Glutamatergic neuron (in vitro differentiated cells): Measurements from ENCODE around the gene CRYAB. TPM values are rescaled to one million over a fixed set of nuclear protein-coding genes. Genes with fewer than 3 reads are reported as not detected.

Experiments
- DNase-seq: peaks from one replicate; pipeline ENCODE4 v3.0.0; 2022
- H3K27ac Mint-ChIP-seq: one replicate; pipeline ENCODE4 v1.8.0; 2020; ENCODE audit warnings: mild to moderate bottlenecking, mixed read lengths, inconsistent platforms; ENCODE audit not compliant: unreplicated experiment
- H3K27me3 Mint-ChIP-seq: one replicate; pipeline ENCODE4 v1.8.0; 2020; ENCODE audit warnings: mild to moderate bottlenecking, moderate library complexity, mixed read lengths, inconsistent platforms; ENCODE audit not compliant: unreplicated experiment
- H3K36me3 Mint-ChIP-seq: one replicate; pipeline ENCODE4 v1.8.0; 2020; ENCODE audit warnings: mild to moderate bottlenecking, mixed read lengths, inconsistent platforms; ENCODE audit not compliant: unreplicated experiment
- H3K4me1 Mint-ChIP-seq: one replicate; pipeline ENCODE4 v1.8.0; 2020; ENCODE audit warnings: mild to moderate bottlenecking, low read depth, mixed read lengths, inconsistent platforms; ENCODE audit not compliant: unreplicated experiment
- H3K4me3 Mint-ChIP-seq: one replicate; pipeline ENCODE4 v1.8.0; 2020; ENCODE audit warnings: mild to moderate bottlenecking, mixed read lengths, inconsistent platforms; ENCODE audit not compliant: unreplicated experiment
- H3K9me3 Mint-ChIP-seq: one replicate; pipeline ENCODE4 v1.8.0; 2020; ENCODE audit warnings: mild to moderate bottlenecking, moderate library complexity, mixed read lengths, inconsistent platforms; ENCODE audit not compliant: unreplicated experiment
- CTCF ChIP-seq: fragments of 200-600 bp; sonication (generic); IDR thresholded peaks from one replicate; pipeline ENCODE4 v1.5.0; 2021; ENCODE audit not compliant: partially characterized antibody, unreplicated experiment
- total RNA-seq: library from RNA; stranded (reverse); fragmentation: NEBNext Ultra II Directional; extraction: Animal tissue kit (Norgen Biotek cat#: 25700); gene quantifications from one replicate; pipeline ENCODE4 v1.2.1, GENCODE V29; 2021; ENCODE audit not compliant: unreplicated experiment

CRYAB gene
- total RNA-seq, 1 donor from 2014 or later, result 0.64 TPM

GRCh38 chr11:111921541-111922230 is 10.1 kb upstream of the CRYAB start:
- H3K27me3 Mint-ChIP-seq, result no peaks in the 10 kb centered on the region
- peaks cover 9% of the 10 kb centered on the region for H3K4me1 Mint-ChIP-seq
- TF ChIP-seq CTCF, result no peak
- no peak overlapping the region for H3K4me3 Mint-ChIP-seq
- DNase-seq, result no peak
- peaks cover 2% of the 10 kb centered on the region for H3K9me3 Mint-ChIP-seq
- no peak overlapping the region for H3K27ac Mint-ChIP-seq
- H3K36me3 Mint-ChIP-seq, result no peaks in the 10 kb centered on the region

- DNase-seq, result no peak
- no peaks in the 10 kb centered on the region for H3K27me3 Mint-ChIP-seq
- H3K36me3 Mint-ChIP-seq, result no peaks in the 10 kb centered on the region
- no peaks in the 10 kb centered on the region for H3K9me3 Mint-ChIP-seq
- no peak overlapping the region for H3K4me3 Mint-ChIP-seq
- no peak for TF ChIP-seq CTCF
- H3K4me1 Mint-ChIP-seq, result peaks cover 8% of the 10 kb centered on the region
- no peak overlapping the region for H3K27ac Mint-ChIP-seq
Measured at GRCh38 chr11:111920908-111921307, 9.3 kb upstream of the CRYAB start.

- no peaks in the 10 kb centered on the region for H3K27me3 Mint-ChIP-seq
- H3K4me1 Mint-ChIP-seq, result peaks cover 3% of the 10 kb centered on the region
- no peak for TF ChIP-seq CTCF
- DNase-seq, result no peak
- no peaks in the 10 kb centered on the region for H3K9me3 Mint-ChIP-seq
- no peaks in the 10 kb centered on the region for H3K36me3 Mint-ChIP-seq
- H3K27ac Mint-ChIP-seq, result no peak within 1 kb of the TSS
- H3K4me3 Mint-ChIP-seq, result no peak within 1 kb of the TSS
Measured at GRCh38 chr11:111918390-111919256, 7.1 kb upstream of the CRYAB start, which contains the start of gene C11orf52. TSS of gene C11orf52 (plus strand) at chr11:111918913. CDS start at chr11:111918973, 60 bp downstream.

- Mint-ChIP-seq H3K27ac (no peak overlapping the region), H3K4me3 (no peak overlapping the region)
- DNase-seq, result no peak
Measured at GRCh38 chr11:111917788-111918187, 6.2 kb upstream of the CRYAB start.

More at GRCh38 chr11:111917788-111918187, 6.2 kb upstream of the CRYAB start:
- no peak for TF ChIP-seq CTCF
- no peaks in the 10 kb centered on the region for H3K4me1 Mint-ChIP-seq
- H3K27me3 Mint-ChIP-seq, result no peaks in the 10 kb centered on the region
- no peaks in the 10 kb centered on the region for H3K9me3 Mint-ChIP-seq
- no peaks in the 10 kb centered on the region for H3K36me3 Mint-ChIP-seq
